Osteocyte (in vitro differentiated cells): ENCODE results near the gene HUNK. TPM values are rescaled to one million over a fixed set of nuclear protein-coding genes. Genes with fewer than 3 reads are reported as not detected.
"Not testable (repeated sequence)": the region's sequence is repeated elsewhere in the genome, so short reads cannot be mapped to it uniquely, and the experiment has no call there.

Source experiments
- DNase-seq: peaks from one replicate; pipeline ENCODE4 v3.0.0; 2021; ENCODE audit warnings: mixed read lengths; ENCODE audit not compliant: unreplicated experiment; ENCODE audit errors: extremely low spot score
- H3K27ac Mint-ChIP-seq: one replicate; pipeline ENCODE4 v1.8.0; 2021; ENCODE audit warnings: mild to moderate bottlenecking, mixed read lengths; ENCODE audit not compliant: unreplicated experiment
- H3K27me3 Mint-ChIP-seq: one replicate; pipeline ENCODE4 v1.8.0; 2021; ENCODE audit warnings: mixed read lengths; ENCODE audit not compliant: unreplicated experiment
- H3K36me3 Mint-ChIP-seq: one replicate; pipeline ENCODE4 v1.8.0; 2021; ENCODE audit warnings: mixed read lengths; ENCODE audit not compliant: unreplicated experiment
- H3K4me1 Mint-ChIP-seq: one replicate; pipeline ENCODE4 v1.8.0; 2021; ENCODE audit warnings: mixed read lengths; ENCODE audit not compliant: unreplicated experiment
- H3K4me3 Mint-ChIP-seq: one replicate; pipeline ENCODE4 v1.8.0; 2021; ENCODE audit warnings: mild to moderate bottlenecking, moderate library complexity, mixed read lengths; ENCODE audit not compliant: unreplicated experiment
- H3K9me3 Mint-ChIP-seq: one replicate; pipeline ENCODE4 v1.8.0; 2021; ENCODE audit warnings: mixed read lengths; ENCODE audit not compliant: unreplicated experiment
- CTCF ChIP-seq: fragments of 200-600 bp; sonication (generic); IDR thresholded peaks from 2 replicates; pipeline ENCODE4 v1.5.0; 2021; ENCODE audit warnings: antibody characterized with exemption, mild to moderate bottlenecking, moderate library complexity
- total RNA-seq: library from RNA; stranded (reverse); gene quantifications from 2 replicates; pipeline ENCODE4 v1.2.1, GENCODE V29; 2021

HUNK gene
- total RNA-seq, 1 donor from 2014 or later: 0.83 TPM

GRCh38 chr21:32036756-32037155 lies 163.9 kb downstream of the HUNK start:
- H3K4me1 Mint-ChIP-seq: no peaks in the 10 kb centered on the region
- no peak for DNase-seq
- no peak overlapping the region for H3K4me3 Mint-ChIP-seq
- H3K27ac Mint-ChIP-seq: no peak overlapping the region
- no peaks in the 10 kb centered on the region for H3K36me3 Mint-ChIP-seq
- peaks cover 7% of the 10 kb centered on the region for H3K27me3 Mint-ChIP-seq
- no peak for TF ChIP-seq CTCF
- peaks cover 7% of the 10 kb centered on the region for H3K9me3 Mint-ChIP-seq

DNA sequence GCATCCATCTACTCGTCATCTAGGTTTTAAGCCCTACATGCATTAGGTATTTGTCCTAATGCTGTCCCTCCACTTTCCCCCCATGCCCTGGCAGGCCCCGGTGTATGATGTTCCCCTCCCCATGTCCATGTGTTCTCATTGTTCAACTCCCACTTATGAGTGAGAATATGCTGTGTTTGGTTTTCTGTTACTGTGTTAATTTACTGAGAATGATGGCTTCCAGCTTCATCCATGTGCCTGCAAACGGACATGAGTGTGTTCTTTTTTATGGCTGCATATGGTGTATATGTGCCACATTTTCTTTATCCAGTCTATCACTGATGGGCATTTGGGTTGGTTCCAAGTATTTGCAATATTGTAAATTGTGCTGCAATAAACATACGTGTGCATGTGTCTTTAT lies 165.9 kb downstream of the HUNK start:
- H3K27ac Mint-ChIP-seq, H3K27me3 Mint-ChIP-seq, H3K4me1 Mint-ChIP-seq, H3K4me3 Mint-ChIP-seq, H3K36me3 Mint-ChIP-seq: not testable (repeated sequence)
- H3K9me3 Mint-ChIP-seq: peaks cover 10% of the 10 kb centered on the region
- peak; percentile 44 for DNase-seq

- no peak overlapping the region for H3K4me3 Mint-ChIP-seq
- H3K4me1 Mint-ChIP-seq: no peaks in the 10 kb centered on the region
- H3K36me3 Mint-ChIP-seq: no peaks in the 10 kb centered on the region
Observed at GRCh38 chr21:32043458-32043857, 170.6 kb downstream of the HUNK start.

DNA sequence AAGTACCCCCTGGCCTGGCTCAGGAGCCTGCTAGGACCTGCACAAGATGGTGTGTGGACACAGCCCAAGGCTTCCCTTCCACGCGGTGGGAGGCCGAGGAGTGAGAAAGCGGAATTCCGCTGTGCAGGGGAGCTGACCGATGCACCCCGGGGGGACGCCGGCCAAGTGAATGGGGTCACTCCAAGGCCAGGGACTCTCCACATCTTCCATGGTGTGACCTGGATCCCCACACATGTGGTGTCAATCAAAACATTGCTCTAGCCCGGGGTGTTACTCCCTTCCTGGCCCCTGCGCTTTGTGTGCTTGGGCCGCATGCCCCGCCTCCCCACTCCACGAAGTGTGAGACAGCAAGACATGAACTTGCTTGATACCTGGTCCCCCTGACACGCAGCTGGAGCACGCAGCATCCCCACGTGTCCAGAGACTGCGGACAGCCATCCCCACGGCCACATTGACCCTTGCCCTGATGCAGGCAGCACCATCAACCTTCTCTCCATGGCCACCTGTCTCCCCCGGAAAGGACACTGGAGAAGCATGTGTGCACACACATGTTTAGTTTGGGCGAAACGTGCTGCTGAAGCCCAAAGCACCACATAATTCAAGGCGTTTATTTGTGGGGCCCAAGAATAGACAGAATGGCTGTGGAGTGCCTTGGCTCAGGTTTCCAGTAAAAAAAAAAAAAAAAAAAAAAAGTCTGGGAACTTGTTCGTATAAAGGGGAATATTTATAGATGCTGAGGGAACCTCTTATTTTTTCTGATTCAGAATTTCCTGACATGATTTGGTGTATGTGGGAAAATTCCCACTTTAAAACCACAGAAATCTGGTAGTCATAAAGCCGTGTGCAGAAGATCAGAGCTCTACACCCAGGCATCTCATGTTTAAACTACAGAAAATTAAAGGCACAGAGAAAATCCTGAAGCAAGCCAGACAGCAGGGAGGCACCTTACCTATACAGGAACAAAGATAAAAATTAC lies 171.7 kb downstream of the HUNK start:
- peaks cover 10% of the 10 kb centered on the region for H3K9me3 Mint-ChIP-seq

More at GRCh38 chr21:32043458-32043857, 170.6 kb downstream of the HUNK start:
- no peak for DNase-seq
- H3K27me3 Mint-ChIP-seq: peaks cover 7% of the 10 kb centered on the region
- no peak for TF ChIP-seq CTCF
- H3K9me3 Mint-ChIP-seq: peaks cover 10% of the 10 kb centered on the region
- no peak overlapping the region for H3K27ac Mint-ChIP-seq

GRCh38 chr21:32046191-32046590 lies 173.4 kb downstream of the HUNK start:
- no peaks in the 10 kb centered on the region for H3K36me3 Mint-ChIP-seq
- TF ChIP-seq CTCF: no peak
- H3K27ac Mint-ChIP-seq: no peak overlapping the region
- DNase-seq: peak; percentile 69
- peaks cover 2% of the 10 kb centered on the region for H3K27me3 Mint-ChIP-seq
- H3K4me3 Mint-ChIP-seq: no peak overlapping the region
- H3K9me3 Mint-ChIP-seq: peaks cover 5% of the 10 kb centered on the region
- no peaks in the 10 kb centered on the region for H3K4me1 Mint-ChIP-seq

More for the DNA sequence above, 171.7 kb downstream of the HUNK start:
- DNase-seq: peak; percentile 81
- no peaks in the 10 kb centered on the region for H3K4me1 Mint-ChIP-seq
- TF ChIP-seq CTCF: no peak
- H3K27ac Mint-ChIP-seq: no peak overlapping the region
- H3K27me3 Mint-ChIP-seq: peaks cover 7% of the 10 kb centered on the region
- no peak overlapping the region for H3K4me3 Mint-ChIP-seq
- no peaks in the 10 kb centered on the region for H3K36me3 Mint-ChIP-seq
